Measurements from ENCODE around the gene PLA2G15.
"Not testable (repeated sequence)": the region's sequence is repeated elsewhere in the genome, so short reads cannot be mapped to it uniquely, and the experiment has no call there.

Gene PLA2G15

DNA sequence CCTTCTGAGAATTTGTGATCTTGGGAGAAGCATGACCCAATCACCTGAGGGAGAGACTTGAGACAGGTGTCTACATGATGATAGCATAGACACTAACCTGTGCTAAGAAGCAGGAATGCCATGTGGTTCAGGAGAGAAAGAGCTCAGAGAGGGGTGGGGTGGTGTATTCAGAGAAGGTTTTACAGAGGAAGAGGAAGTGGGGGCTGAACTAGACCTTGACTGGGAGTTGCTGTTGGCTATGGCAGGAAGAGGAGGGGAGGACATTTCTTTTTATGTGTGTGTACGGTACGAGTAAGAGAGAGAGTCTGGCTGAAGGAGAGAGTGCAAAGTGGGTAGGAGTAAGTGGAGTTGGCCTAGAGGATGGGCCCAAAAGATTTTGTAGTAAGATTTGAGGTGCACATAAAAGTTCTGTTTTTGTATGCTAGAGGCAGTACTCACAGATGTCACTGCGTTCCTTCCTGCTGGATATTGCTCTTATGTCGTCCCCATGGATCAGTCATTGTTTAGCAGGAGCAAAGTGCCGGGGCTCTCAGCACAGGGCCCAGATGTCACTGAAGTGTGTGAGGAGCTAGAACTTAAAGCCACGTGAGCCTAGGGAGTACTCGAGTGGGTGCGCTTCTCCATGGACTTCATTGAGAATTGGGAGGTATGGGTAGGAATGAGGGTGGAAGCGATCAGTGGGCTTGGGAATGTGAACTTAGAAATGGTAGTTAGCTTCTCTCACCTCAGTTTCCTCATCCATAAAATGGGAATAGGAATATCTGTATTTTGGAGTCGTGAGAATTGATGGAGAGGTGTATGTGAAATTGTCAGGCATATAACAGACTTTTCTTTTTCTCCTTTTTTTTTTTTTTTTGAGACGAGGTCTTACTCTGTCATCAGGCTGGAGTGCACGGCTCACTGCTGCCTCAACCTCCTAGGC, 41.2 kb downstream of the PLA2G15 start:
- Histone ChIP-seq H3K27me3 (ENCODE audit: low read length) (no peaks in the 10 kb centered on the region), H3K9me3 (ENCODE audit: insufficient read depth, low read length) (no peaks in the 10 kb centered on the region), H2AFZ (ENCODE audit: low read depth, low read length, severe bottlenecking) (no peak overlapping the region), H3K27ac (ENCODE audit: low read depth, low read length) (peak overlapping the region; percentile 98), H3K4me2 (ENCODE audit: low read depth, low read length, poor library complexity, severe bottlenecking) (peak overlapping the region; percentile 85), H3K36me3 (ENCODE audit: low read length) (no peaks in the 10 kb centered on the region), H3K79me2 (ENCODE audit: insufficient read depth, low read length) (peaks cover 51% of the 10 kb centered on the region), H3F3A (ENCODE audit: insufficient read depth) (peaks cover 40% of the 10 kb centered on the region), H3K9ac (ENCODE audit: low read length) (peak overlapping the region; percentile 44), H3K9me2 (replicated peaks; ENCODE audit: insufficient read depth, low read length) (no peaks in the 10 kb centered on the region), H4K20me1 (ENCODE audit: low read depth, low read length) (no peaks in the 10 kb centered on the region), H3K4me3 (ENCODE audit: insufficient read depth, low read length, poor library complexity, severe bottlenecking) (no peak overlapping the region)
- TF ChIP-seq, protein P1, sequence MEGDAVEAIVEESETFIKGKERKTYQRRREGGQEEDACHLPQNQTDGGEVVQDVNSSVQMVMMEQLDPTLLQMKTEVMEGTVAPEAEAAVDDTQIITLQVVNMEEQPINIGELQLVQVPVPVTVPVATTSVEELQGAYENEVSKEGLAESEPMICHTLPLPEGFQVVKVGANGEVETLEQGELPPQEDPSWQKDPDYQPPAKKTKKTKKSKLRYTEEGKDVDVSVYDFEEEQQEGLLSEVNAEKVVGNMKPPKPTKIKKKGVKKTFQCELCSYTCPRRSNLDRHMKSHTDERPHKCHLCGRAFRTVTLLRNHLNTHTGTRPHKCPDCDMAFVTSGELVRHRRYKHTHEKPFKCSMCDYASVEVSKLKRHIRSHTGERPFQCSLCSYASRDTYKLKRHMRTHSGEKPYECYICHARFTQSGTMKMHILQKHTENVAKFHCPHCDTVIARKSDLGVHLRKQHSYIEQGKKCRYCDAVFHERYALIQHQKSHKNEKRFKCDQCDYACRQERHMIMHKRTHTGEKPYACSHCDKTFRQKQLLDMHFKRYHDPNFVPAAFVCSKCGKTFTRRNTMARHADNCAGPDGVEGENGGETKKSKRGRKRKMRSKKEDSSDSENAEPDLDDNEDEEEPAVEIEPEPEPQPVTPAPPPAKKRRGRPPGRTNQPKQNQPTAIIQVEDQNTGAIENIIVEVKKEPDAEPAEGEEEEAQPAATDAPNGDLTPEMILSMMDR (IDR thresholded peaks at IDR 0.05; ENCODE audit: insufficient read depth, low read length, poor library complexity, severe bottlenecking), result no peak
- TF ChIP-seq EZH2phosphoT487 (conservative IDR thresholded peaks at IDR 0.05; ENCODE audit: low read length), result no peak

DNA sequence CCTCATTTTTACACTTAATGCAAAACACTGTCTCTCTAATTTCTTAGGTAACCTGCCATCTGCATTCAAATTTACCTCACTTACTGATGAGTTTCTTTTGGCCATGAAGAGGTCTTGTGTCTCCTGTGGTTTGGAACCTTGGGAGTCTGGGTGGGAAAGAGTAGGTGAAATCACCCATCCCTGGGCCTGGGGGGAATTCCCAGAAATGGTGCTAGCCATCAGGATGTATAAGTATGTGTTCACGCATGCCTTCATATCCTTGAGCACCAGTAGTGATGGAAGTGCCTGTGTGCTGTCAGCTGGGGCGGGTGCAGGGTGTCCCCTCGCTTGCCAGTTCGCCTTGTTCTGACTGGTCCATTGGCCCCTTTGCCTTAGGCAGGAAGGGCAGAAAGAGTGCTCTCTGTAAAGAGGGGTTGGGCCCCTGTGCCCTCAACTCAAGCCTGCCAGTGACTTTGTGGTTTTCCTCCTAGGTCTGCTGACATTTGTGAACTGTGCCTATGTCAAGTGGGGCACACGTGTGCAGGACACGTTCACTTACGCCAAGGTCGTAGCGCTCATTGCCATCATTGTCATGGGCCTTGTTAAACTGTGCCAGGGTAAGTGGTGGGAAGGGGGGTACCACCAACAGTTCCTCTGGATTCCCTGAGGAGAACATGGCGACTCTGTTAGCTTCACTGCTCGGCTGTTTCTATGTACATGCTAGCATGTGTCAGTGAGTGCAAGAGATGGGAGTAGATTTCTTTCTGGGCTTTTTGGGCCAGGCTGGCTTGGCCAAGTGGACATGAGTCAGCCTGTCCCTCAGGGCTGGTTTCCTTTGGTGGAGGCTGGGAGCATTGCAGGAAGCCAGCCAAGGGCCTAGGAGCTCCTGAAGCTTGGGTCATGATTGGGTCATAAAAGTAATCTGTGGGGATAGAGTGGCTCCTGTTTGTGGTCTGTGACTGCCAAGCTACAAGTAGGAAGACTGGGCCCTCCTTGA, 42.4 kb downstream of the PLA2G15 start:
- Histone ChIP-seq H3K27me3 (ENCODE audit: low read length) (no peaks in the 10 kb centered on the region), H3K4me3 (ENCODE audit: insufficient read depth, low read length, poor library complexity, severe bottlenecking) (no peak overlapping the region), H3K4me2 (ENCODE audit: low read depth, low read length, poor library complexity, severe bottlenecking) (peak overlapping the region; percentile 2), H3K36me3 (ENCODE audit: low read length) (no peaks in the 10 kb centered on the region), H3K27ac (ENCODE audit: low read depth, low read length) (peak overlapping the region; percentile 48), H4K20me1 (ENCODE audit: low read depth, low read length) (no peaks in the 10 kb centered on the region), H3K9ac (ENCODE audit: low read length) (no peak overlapping the region), H3K9me2 (replicated peaks; ENCODE audit: insufficient read depth, low read length) (no peaks in the 10 kb centered on the region), H2AFZ (ENCODE audit: low read depth, low read length, severe bottlenecking) (no peak overlapping the region), H3K79me2 (ENCODE audit: insufficient read depth, low read length) (peaks cover 43% of the 10 kb centered on the region), H3K9me3 (ENCODE audit: insufficient read depth, low read length) (no peaks in the 10 kb centered on the region), H3F3A (ENCODE audit: insufficient read depth) (peaks cover 30% of the 10 kb centered on the region)
- TF ChIP-seq EZH2phosphoT487 (conservative IDR thresholded peaks at IDR 0.05; ENCODE audit: low read length), result no peak
- TF ChIP-seq, protein P1 (IDR thresholded peaks at IDR 0.05; ENCODE audit: insufficient read depth, low read length, poor library complexity, severe bottlenecking), result no peak

DNA sequence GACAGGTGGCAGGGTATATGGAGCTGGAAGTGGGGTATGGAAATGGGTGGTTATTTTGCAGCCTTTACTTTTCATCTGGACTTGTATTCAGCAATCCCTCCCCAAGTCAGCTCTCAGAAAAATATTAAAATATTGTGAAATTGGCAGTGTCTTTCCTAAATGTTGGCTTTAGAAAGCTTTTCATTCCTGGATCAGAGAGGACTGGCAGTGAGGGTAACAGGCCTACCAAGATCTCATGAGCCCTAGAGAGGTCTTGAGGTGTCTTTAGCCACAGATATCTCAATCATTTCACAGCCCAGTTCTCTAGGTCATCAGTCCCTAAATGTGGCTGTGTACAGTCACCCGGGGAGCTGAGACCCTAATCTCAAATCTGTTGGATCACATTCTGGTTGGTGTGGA, 43.1 kb downstream of the PLA2G15 start:
- H3F3A ChIP-seq (ENCODE audit: insufficient read depth), result peaks cover 23% of the 10 kb centered on the region

DNA sequence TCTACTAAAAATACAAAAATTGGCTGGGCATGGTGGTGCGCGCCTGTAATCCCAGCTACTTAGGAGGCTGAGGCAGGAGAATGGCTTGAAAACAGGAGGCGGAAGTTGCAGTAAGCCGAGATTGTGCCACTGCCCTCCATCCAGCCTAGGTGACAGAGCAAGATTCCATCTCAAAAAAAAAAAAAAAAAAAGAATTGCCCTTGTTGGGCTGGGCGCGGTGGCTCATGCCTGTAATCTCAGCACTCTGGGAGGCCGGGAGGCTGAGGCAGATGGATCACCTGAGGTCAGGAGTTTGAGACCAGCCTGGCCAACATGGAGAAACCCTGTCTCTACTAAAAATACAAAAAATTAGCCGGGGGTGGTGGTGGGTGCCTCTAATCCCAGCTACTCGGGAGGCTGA, 43.6 kb downstream of the PLA2G15 start:
- not testable (repeated sequence) for H3K9ac ChIP-seq (ENCODE audit: low read length); H3K27me3 ChIP-seq (ENCODE audit: low read length); H4K20me1 ChIP-seq (ENCODE audit: low read depth, low read length); H3K4me3 ChIP-seq (ENCODE audit: insufficient read depth, low read length, poor library complexity, severe bottlenecking); H3K27ac ChIP-seq (ENCODE audit: low read depth, low read length); H3K9me3 ChIP-seq (ENCODE audit: insufficient read depth, low read length); H3K4me2 ChIP-seq (ENCODE audit: low read depth, low read length, poor library complexity, severe bottlenecking); H3K9me2 ChIP-seq (replicated peaks; ENCODE audit: insufficient read depth, low read length); H3K36me3 ChIP-seq (ENCODE audit: low read length); H2AFZ ChIP-seq (ENCODE audit: low read depth, low read length, severe bottlenecking)
- peaks cover 17% of the 10 kb centered on the region for H3F3A ChIP-seq (ENCODE audit: insufficient read depth)
- H3K79me2 ChIP-seq (ENCODE audit: insufficient read depth, low read length), result peaks cover 37% of the 10 kb centered on the region

More for the DNA sequence above, 43.1 kb downstream of the PLA2G15 start:
- 0 out of 2 replicates have a peak overlapping the region, but pooled peaks have one; percentile 48 for H3K27ac ChIP-seq (ENCODE audit: low read depth, low read length)
- H3K36me3 ChIP-seq (ENCODE audit: low read length), result no peaks in the 10 kb centered on the region
- no peaks in the 10 kb centered on the region for H3K9me2 ChIP-seq (replicated peaks; ENCODE audit: insufficient read depth, low read length)
- TF ChIP-seq, protein P1 (IDR thresholded peaks at IDR 0.05; ENCODE audit: insufficient read depth, low read length, poor library complexity, severe bottlenecking), result no peak
- no peak for TF ChIP-seq EZH2phosphoT487 (conservative IDR thresholded peaks at IDR 0.05; ENCODE audit: low read length)
- no peaks in the 10 kb centered on the region for H3K9me3 ChIP-seq (ENCODE audit: insufficient read depth, low read length)
- H3K9ac ChIP-seq (ENCODE audit: low read length), result no peak overlapping the region
- H3K27me3 ChIP-seq (ENCODE audit: low read length), result no peaks in the 10 kb centered on the region
- no peak overlapping the region for H3K4me2 ChIP-seq (ENCODE audit: low read depth, low read length, poor library complexity, severe bottlenecking)
- no peak overlapping the region for H2AFZ ChIP-seq (ENCODE audit: low read depth, low read length, severe bottlenecking)
- H3K4me3 ChIP-seq (ENCODE audit: insufficient read depth, low read length, poor library complexity, severe bottlenecking), result no peak overlapping the region
- no peaks in the 10 kb centered on the region for H4K20me1 ChIP-seq (ENCODE audit: low read depth, low read length)
- peaks cover 37% of the 10 kb centered on the region for H3K79me2 ChIP-seq (ENCODE audit: insufficient read depth, low read length)
